GM12865 (cell line): ENCODE data around the gene TTLL5.

Experiments used
- DNase-seq: peaks from one replicate; pipeline ENCODE4 v3.0.0; 2010; ENCODE audit warnings: low read depth
- H3K4me3 ChIP-seq: 2 replicates; pipeline ENCODE4 v1.5.1; 2011; ENCODE audit warnings: mild to moderate bottlenecking, low read depth, low read length, control low read depth
- TF ChIP-seq, protein P1 (sequence below): IDR thresholded peaks from 2 replicates; pipeline ENCODE4 v1.5.1; 2011; ENCODE audit warnings: low read length, control low read depth, low read depth, inconsistent platforms; ENCODE audit not compliant: insufficient read depth; ENCODE audit errors: missing control alignments

The TTLL5 gene

DNA sequence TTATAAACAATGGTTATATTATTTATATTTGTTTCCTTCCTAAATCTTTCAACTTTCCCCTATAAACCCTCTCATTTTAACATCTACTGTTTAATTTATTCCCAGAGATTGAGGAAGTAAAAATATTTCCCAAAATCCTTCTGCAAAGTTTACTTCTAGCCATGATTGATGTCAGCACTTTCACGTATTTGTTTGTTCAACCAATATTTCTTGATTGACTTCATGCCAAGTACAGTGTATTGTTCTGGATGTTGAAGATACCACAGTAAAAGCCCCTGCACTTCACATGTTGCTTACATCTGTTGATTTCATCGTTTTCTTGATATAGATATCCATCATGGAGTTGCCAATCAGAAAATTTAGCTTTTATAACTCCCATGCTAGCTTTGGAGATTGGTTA, 81.8 kb downstream of the TTLL5 start:
- H3K4me3 ChIP-seq: no peak overlapping the region
- no peak for DNase-seq
- TF ChIP-seq, protein P1, sequence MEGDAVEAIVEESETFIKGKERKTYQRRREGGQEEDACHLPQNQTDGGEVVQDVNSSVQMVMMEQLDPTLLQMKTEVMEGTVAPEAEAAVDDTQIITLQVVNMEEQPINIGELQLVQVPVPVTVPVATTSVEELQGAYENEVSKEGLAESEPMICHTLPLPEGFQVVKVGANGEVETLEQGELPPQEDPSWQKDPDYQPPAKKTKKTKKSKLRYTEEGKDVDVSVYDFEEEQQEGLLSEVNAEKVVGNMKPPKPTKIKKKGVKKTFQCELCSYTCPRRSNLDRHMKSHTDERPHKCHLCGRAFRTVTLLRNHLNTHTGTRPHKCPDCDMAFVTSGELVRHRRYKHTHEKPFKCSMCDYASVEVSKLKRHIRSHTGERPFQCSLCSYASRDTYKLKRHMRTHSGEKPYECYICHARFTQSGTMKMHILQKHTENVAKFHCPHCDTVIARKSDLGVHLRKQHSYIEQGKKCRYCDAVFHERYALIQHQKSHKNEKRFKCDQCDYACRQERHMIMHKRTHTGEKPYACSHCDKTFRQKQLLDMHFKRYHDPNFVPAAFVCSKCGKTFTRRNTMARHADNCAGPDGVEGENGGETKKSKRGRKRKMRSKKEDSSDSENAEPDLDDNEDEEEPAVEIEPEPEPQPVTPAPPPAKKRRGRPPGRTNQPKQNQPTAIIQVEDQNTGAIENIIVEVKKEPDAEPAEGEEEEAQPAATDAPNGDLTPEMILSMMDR: no peak

DNA sequence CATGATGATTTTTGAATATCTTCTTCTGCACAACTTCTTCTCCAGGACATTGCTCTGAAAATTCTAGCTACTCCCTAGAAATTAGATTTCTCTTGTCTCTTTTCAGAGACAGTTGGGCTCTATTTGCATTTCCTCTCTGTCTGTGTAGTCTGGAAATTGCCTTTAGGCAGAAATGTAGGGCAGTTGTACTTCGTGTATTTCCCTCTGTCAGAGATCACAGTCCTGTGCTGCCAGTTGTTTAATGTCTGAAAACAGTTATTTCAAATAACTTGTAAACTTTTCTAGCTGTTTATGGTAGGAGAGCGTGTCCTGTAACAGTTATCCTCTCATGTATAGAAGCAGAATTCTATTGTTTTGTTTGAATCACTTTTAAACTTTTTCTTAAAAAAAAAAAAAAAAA, 86.9 kb downstream of the TTLL5 start:
- H3K4me3 ChIP-seq: no peak overlapping the region
- TF ChIP-seq, protein P1: no peak
- DNase-seq: no peak

DNA sequence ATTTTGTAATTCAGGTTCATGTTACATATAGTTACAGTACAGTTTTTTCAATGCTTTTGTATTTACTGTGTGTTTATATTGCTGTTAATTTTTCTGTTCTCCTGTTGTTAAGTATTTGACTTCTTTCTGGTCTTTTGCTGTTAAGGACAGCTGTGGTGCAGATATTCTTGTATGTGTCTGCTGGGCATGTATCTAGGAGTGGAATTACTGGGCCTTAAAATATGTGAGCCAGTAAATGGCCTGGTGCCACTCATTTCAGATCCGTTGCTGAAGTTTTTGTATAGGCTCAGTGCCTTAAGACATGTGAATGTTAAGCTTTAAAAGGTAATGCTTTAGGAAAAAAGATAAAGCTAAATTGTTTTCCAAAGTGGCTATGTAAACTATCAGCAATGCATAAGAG, 87.3 kb downstream of the TTLL5 start:
- DNase-seq: no peak
- H3K4me3 ChIP-seq: no peak overlapping the region
- TF ChIP-seq, protein P1: no peak

DNA sequence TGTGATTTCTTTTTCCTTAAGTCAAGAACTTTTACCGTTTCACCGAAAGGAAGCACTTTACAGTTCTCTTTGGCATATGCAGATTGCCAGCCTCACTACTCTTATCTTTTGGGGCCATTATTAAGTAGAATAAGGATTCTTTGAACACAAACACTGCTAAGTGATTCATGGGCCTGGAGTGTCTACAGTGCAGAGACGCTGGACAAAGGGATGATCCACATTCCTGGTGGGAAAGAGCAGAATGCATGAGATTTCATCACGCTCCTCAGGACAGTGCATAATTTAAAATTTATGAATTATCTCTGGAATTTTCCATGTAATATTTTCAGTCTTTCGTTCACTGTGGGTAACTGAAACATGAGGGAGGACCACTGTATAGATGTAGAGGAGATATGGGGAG, 90.2 kb downstream of the TTLL5 start:
- DNase-seq: no peak
- TF ChIP-seq, protein P1: no peak
- H3K4me3 ChIP-seq: no peak overlapping the region

DNA sequence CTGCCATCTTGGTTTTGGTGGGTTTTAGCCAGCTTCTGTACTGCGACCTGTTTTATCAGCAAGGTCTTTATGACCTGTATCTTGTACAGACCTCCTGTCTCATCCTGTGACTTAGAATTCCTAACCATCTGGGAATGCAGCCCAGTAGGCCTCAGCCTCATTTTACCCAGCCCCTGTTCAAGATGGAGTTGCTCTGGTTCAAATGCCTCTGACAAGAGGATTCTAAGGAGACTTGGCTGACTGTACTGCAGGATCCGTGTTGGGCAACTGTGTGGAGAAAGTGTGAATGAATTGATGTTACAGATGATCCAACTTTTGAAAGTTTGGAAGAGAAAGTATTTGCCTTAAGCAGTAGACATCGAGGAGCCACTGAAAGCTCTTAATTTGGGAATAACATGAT, 91.0 kb downstream of the TTLL5 start:
- no peak overlapping the region for H3K4me3 ChIP-seq
- TF ChIP-seq, protein P1: no peak
- DNase-seq: no peak

DNA sequence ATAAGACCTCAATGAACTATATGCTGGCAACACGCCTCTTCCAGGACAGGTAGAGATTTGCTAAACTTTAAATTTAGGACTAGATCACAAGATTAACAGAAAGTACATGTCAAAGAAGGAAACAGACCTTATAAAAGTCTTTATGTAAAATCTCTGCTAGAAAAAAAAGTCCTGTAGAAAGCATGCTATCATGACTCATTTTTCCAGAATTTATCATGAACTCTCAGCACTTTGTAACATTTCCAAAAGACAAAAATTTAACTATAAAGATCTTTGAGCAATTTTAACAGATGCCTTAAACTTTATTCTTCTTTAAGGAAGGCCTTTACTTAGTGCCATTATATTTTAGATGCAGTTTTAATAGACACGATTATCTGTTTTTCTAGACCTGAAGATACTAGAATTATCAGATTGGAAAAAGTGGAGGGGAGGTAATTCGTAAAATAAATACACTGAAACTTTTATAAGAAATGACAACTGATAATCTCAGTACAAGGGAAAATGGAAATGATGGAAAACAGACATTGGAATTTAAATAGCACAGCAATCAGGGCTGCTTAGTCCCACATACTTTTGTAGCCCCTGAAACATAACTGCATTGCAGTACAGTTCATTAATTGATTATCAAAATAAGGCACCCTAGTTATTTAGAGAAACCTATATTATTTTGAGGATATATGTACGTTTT, 92.0 kb downstream of the TTLL5 start:
- TF ChIP-seq, protein P1: no peak
- no peak overlapping the region for H3K4me3 ChIP-seq
- no peak for DNase-seq

DNA sequence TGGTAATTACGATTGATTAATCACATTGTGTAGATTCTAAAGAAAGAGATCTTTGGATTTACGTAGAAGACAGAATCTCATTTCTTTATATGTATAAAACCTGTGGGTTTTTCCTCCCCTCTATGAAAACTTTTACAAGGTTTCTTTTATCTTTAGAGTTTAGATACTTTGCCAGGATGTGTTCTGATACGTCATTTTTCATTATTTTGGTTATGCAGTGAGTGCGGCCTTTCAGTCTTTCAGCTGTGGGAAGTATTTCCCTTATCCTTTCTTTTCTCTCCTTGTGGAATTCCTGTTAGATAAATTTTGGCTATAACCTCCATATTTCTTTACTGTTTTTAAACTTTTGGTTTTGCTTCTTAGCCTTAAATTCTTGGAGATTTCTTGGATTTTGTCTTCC, 92.7 kb downstream of the TTLL5 start:
- TF ChIP-seq, protein P1: no peak
- no peak for DNase-seq
- H3K4me3 ChIP-seq: no peak overlapping the region
